Urothelium cell line (cell line): Measurements from ENCODE around the gene ARL9.

ENCODE experiments used
- DNase-seq: peaks from one replicate; pipeline ENCODE4 v3.0.0; 2011; ENCODE audit warnings: low spot score, mixed read lengths
- FAIRE-seq: peaks from 2 replicates; lab custom pipeline; 2011; peaks lifted over from hg19 to GRCh38; lab: Jason Lieb, UNC

The ARL9 gene

GRCh38 chr4:56531149-56531770, 25.7 kb downstream of the ARL9 start:
- FAIRE-seq (no peak), DNase-seq (no peak)

GRCh38 chr4:56531823-56532222, 26.2 kb downstream of the ARL9 start:
- peak; percentile 72 for FAIRE-seq
- DNase-seq = no peak

- no peak for FAIRE-seq
These were observed 26.6 kb downstream of the ARL9 start for GRCh38 chr4:56532239-56532638.

GRCh38 chr4:56535915-56536314, 30.3 kb downstream of the ARL9 start:
- DNase-seq (no peak), FAIRE-seq (no peak)

More at GRCh38 chr4:56532239-56532638, 26.6 kb downstream of the ARL9 start:
- no peak for DNase-seq

GRCh38 chr4:56537147-56537546, 31.6 kb downstream of the ARL9 start:
- DNase-seq (no peak), FAIRE-seq (no peak)

GRCh38 chr4:56540826-56541225, 35.2 kb downstream of the ARL9 start:
- FAIRE-seq (no peak), DNase-seq (no peak)

- DNase-seq (peak; percentile 95), FAIRE-seq (peak; percentile 84)
These were observed 39.1 kb downstream of the ARL9 start for GRCh38 chr4:56544573-56545131.

GRCh38 chr4:56550642-56551041, 45.1 kb downstream of the ARL9 start:
- FAIRE-seq (no peak), DNase-seq (no peak)

- DNase-seq = no peak
- FAIRE-seq = no peak
These were observed 45.9 kb downstream of the ARL9 start for GRCh38 chr4:56551516-56551915.

GRCh38 chr4:56552273-56552672, 46.7 kb downstream of the ARL9 start:
- no peak for FAIRE-seq

GRCh38 chr4:56570041-56570440, 64.5 kb downstream of the ARL9 start:
- FAIRE-seq (peak; percentile 37), DNase-seq (no peak)

More at GRCh38 chr4:56552273-56552672, 46.7 kb downstream of the ARL9 start:
- no peak for DNase-seq
